ENCODE data around the gene SLC5A6. TPM values are rescaled to one million over a fixed set of nuclear protein-coding genes. Genes with fewer than 3 reads are reported as not detected.

The SLC5A6 gene
- 8.2 TPM for total RNA-seq
- 17.7 TPM for polyA plus RNA-seq

DNA sequence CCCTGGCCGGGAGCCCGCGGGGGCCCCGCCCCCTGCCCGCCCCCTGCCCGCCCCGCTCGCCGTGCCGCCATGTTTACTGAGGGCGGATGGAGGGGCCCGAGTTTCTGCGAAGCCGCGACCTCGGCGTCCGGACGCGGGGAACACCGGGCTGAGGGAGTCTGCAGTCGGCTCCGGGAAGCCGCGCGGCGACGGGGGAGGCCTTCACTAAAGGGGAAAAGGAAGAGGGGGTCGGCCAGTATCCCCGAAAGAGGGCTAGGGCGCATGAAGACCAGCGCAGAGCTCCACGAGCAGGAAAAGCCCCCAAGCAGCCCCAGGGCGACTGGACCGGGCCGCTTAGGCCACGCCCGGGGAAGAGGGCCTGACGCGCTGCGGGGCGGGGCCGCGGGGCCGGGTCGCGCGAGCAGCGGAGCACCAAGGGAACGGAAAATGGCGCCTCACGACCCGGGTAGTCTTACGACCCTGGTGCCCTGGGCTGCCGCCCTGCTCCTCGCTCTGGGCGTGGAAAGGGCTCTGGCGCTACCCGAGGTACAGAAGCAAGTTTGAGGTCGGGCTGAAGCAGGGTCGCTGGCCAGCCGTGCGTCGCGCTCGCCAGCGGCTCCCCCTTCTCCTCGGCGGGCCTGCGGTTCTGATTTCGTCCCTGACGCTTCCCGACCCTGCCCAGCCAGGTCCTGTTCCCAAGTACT is at the start of gene SLC5A6, which contains the start of gene ATRAID:
TSS of gene SLC5A6 (minus strand) at position 326 of the 683 bp plus-strand sequence. CDS start 4,618 bp downstream, outside the sequence.
TSS of gene ATRAID (plus strand) at position 99 of the 683 bp plus-strand sequence. CDS start at position 427, 328 bp downstream.
- Histone ChIP-seq H3K27ac (ENCODE audit: low read depth) (peak within 1 kb of the TSS; percentile 96), H3K36me3 (ENCODE audit: insufficient read depth) (no peaks in the 10 kb centered on the region)
- under 1% methylated on average over 73 of the region's 73 CpGs for WGBS

DNA sequence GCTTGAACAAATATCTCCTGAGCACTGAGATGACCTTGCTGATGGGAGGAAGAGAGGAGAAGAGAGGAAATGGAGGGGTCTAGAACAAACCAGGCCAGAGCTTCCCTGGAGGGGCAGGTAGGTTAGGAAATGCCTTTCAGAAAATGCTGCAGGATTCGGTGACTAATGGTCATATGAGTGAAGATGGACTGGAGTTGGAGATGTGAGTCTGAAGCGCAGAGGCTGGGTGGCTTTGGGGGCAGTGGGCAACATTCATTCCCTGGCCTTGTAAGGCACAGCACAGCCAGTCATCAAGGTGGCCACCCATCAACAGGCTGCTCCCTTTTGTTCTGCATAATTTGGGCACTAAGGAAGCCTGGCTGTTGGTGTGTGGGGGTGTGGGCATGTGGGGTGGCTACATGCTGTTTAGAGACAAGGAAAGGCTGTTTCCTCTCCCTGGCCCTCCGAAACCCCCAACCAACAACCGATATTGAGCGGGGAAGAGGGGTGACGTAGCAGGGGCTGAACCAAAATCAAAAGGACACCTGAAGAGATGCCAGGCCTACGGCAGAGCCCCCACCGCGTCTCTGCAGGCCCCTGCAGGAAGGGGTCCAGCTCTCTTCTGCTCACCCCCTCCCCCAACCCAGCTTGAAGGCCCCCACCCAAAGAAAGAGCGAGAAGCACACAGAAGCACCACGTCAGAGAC is 49.3 kb upstream of the SLC5A6 start:
- 43% methylated on average over 11 of the region's 11 CpGs for WGBS

More for the DNA sequence above, at the start of gene SLC5A6, which contains the start of gene ATRAID:
- Histone ChIP-seq H3K4me3 (ENCODE audit: low read depth, low read length) (peak within 1 kb of the TSS; percentile 68), H3K4me1 (ENCODE audit: insufficient read depth) (no peaks in the 10 kb centered on the region)
- DNase-seq (ENCODE audit: extremely low spot score), result peak; percentile 73

DNA sequence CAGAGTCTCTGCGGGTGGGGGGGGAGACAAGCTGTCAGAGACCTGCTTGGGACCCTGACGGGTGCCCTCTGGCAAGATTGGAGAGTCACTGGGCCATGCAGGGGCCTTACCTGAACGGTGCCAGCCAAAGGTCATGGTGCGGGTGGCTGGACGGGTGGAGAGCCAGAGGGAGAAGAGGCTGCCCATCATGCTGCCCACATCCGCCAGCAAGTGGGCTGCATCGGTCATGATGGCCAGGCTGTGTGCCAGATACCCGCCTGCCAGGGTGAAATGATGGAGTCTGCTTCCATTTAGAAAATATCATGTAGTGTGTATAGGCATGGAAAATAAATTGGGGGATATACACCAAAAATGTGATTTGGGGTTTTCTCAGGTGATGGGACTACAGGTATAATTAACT is 46.0 kb upstream of the SLC5A6 start:
- 88% methylated on average over 8 of the region's 8 CpGs for WGBS
- H3K4me3 ChIP-seq (ENCODE audit: low read depth, low read length), result no peak overlapping the region
- no peaks in the 10 kb centered on the region for H3K4me1 ChIP-seq (ENCODE audit: insufficient read depth)
- H3K27ac ChIP-seq (ENCODE audit: low read depth), result no peak overlapping the region
- H3K36me3 ChIP-seq (ENCODE audit: insufficient read depth), result no peaks in the 10 kb centered on the region
- no peak for DNase-seq (ENCODE audit: extremely low spot score)

More for the DNA sequence above, 49.3 kb upstream of the SLC5A6 start:
- Histone ChIP-seq H3K4me3 (ENCODE audit: low read depth, low read length) (no peak overlapping the region), H3K4me1 (ENCODE audit: insufficient read depth) (no peaks in the 10 kb centered on the region), H3K36me3 (ENCODE audit: insufficient read depth) (no peaks in the 10 kb centered on the region), H3K27ac (ENCODE audit: low read depth) (no peak overlapping the region)
- no peak for DNase-seq (ENCODE audit: extremely low spot score)

DNA sequence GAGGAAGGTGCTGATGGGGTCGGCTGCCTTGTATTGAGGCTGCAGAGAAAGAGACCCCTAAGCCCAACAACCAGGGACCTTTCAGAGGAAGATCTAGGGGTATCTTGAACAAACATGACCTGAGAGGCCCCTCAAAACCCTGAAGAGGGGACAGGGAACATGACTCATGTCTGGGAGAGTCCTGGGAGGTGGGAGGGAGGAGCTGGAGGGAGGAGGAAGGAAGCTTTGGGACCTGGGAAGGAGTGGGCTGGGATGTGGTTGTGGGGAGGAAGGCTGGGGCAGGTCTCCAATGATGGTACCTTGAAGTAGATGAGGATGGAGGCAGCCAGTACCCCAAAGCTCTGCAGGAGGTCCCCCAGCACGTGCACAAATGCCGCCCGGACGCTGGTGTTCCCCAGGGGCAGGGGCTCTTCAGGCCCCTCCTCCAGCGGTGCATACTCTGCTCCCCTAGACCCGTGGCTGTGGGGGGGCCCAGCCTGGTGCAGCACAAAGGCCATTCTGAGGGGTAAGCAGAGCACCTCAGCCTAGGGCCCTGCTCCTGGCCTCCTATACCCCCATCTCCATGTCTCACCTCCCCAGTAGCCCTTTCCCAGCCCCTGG is 44.9 kb upstream of the SLC5A6 start:
- Histone ChIP-seq H3K27ac (ENCODE audit: low read depth) (no peak overlapping the region), H3K36me3 (ENCODE audit: insufficient read depth) (no peaks in the 10 kb centered on the region), H3K4me3 (ENCODE audit: low read depth, low read length) (no peak overlapping the region), H3K4me1 (ENCODE audit: insufficient read depth) (no peaks in the 10 kb centered on the region)
- no peak for DNase-seq (ENCODE audit: extremely low spot score)
- WGBS, result 75% methylated on average over 7 of the region's 7 CpGs

DNA sequence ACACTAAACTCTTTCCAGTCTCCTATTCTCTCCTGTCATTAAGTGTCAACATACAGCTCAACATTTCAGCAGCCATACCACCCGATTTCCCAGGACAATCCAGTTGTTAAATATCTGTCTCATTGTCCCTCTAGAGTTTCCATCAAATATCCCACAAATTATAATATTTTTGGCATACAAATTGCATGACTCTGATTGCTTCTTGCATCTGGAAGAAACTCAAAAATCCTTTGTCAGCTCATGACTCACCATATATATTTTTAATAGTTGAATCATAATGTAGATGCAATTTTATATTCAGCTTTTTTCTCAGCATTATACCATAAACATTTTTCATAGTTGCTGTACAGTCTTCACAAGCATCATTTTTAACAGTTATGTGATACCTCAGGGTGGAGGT is 43.6 kb upstream of the SLC5A6 start:
- WGBS, result 31% methylated on average over 1 of the region's 1 CpG
- H3K4me1 ChIP-seq (ENCODE audit: insufficient read depth), result no peaks in the 10 kb centered on the region
- no peaks in the 10 kb centered on the region for H3K36me3 ChIP-seq (ENCODE audit: insufficient read depth)
- no peak overlapping the region for H3K27ac ChIP-seq (ENCODE audit: low read depth)
- no peak for DNase-seq (ENCODE audit: extremely low spot score)
- no peak overlapping the region for H3K4me3 ChIP-seq (ENCODE audit: low read depth, low read length)

DNA sequence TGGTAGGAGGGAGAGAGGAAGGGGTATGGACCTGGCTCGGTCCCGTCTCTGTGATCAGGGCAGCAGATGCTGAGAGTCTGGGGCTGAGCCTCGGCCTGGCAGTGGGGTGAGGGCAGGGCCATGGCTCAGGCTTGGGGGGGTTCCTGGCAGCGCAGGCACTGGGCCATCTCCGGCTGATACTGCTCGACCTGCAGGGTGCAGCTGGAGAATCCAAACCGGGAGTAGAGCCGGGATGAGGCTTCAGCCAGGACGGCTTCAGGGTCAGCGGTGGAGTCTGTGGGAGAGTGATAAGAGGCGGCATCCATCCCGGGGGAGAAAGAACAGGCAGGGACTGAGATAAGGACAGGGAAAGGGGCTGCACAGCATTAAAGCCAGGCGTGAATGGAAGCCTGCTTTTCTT is 43.1 kb upstream of the SLC5A6 start:
- no peak for DNase-seq (ENCODE audit: extremely low spot score)
- no peaks in the 10 kb centered on the region for H3K4me1 ChIP-seq (ENCODE audit: insufficient read depth)
- H3K36me3 ChIP-seq (ENCODE audit: insufficient read depth), result no peaks in the 10 kb centered on the region
- H3K27ac ChIP-seq (ENCODE audit: low read depth), result no peak overlapping the region
- WGBS, result 30% methylated on average over 13 of the region's 13 CpGs
- H3K4me3 ChIP-seq (ENCODE audit: low read depth, low read length), result no peak overlapping the region

DNA sequence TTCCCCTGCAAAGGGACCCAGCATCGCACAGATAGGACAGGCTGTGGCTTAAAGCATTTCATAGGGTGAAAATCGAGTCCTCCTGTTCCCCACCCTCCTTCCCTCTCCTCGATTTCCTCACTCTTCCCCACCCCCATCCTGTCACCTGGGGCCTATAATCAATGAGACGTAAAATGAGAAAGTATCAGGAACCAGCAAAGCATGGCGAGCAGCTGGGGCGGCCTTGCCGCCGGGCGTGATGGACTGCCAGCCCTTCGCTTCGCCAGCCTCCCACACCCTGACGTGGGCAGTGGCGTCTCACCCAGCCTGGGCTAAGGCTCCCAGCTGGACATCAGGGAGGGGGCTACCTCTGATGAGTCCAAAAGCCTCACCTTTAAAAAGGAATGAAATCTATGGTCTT is 39.7 kb upstream of the SLC5A6 start:
- Histone ChIP-seq H3K4me1 (ENCODE audit: insufficient read depth) (no peaks in the 10 kb centered on the region), H3K27ac (ENCODE audit: low read depth) (no peak overlapping the region), H3K4me3 (ENCODE audit: low read depth, low read length) (no peak overlapping the region), H3K36me3 (ENCODE audit: insufficient read depth) (no peaks in the 10 kb centered on the region)
- DNase-seq (ENCODE audit: extremely low spot score), result no peak
- WGBS, result 72% methylated on average over 13 of the region's 13 CpGs

DNA sequence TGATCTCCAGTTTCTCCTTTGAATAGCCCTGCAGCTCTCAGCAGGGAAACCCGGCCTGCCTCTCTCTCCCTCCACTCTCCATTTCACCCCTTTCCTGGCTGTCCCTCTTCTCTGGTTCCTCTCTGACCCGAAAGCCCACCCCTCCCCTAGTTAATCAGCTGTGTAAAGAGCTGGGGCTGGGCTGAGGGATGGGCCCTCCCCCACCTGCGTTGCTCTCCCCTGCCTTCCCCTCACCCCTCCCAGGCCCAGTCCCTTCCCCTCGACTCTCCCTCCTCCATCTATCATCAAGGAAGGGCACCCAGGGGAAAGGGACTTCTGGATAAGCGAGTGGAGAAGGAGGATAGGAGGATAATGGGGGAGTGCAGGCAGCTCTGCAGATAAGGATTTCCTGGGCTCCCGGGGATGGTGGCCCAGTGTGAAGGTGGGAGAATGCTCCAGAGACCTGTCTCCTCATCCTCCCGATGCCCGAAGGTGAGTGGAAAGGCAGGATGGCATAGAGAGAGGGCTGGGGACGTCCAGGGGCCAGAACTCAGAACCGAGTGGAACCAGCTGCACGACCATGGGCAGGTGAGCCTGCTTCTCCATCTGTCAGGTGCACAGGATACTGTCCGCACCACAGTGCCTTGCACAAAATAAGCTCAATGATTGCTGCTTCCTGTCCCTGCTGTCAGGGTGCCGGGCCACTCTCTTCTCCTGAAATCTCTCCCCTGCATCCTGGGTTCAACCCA is 38.7 kb upstream of the SLC5A6 start:
- H3K4me3 ChIP-seq (ENCODE audit: low read depth, low read length), result no peak overlapping the region
- WGBS, result 56% methylated on average over 13 of the region's 13 CpGs
- DNase-seq (ENCODE audit: extremely low spot score), result no peak
- no peak overlapping the region for H3K27ac ChIP-seq (ENCODE audit: low read depth)
- H3K36me3 ChIP-seq (ENCODE audit: insufficient read depth), result no peaks in the 10 kb centered on the region
- no peaks in the 10 kb centered on the region for H3K4me1 ChIP-seq (ENCODE audit: insufficient read depth)

DNA sequence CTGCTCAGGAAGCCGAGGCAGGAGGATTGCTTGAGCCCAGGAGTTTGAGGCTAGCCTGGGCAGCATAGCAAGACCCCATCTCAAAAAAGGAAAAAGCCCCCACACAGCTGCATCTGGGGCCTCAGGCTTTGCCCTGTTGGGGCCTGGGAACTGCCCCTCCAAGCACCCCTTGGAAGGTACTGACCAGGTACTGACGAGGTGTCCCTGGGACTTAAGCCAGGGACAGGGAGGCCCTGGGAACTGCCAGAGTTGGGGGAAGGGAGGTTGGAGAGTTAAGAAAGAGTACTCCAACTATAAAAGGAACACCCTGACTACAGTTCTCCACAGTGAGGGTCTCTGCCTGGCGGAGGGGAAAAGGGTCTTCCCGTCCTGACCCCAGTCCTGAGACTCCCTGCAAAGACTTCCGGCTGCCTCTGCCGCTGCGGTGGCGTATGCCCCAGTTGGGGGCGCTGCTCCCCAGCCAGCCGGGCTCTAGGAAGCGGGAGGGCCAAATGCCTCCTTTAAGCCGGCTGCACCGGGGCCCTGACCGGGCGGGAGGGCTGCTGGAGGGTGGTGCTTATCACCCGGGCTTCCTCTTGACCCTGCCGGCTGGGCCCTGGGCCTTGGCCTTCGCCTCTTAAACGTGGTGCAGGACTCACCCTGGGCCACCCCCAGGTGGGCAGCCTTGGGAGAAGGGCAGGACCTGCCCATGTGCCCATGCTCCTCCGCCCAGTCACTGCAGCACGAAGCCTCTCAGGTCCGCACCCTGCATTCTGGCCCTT is 38.0 kb upstream of the SLC5A6 start:
- Histone ChIP-seq H3K27ac (ENCODE audit: low read depth) (no peak overlapping the region), H3K4me3 (ENCODE audit: low read depth, low read length) (no peak overlapping the region), H3K36me3 (ENCODE audit: insufficient read depth) (no peaks in the 10 kb centered on the region), H3K4me1 (ENCODE audit: insufficient read depth) (no peaks in the 10 kb centered on the region)
- DNase-seq (ENCODE audit: extremely low spot score), result no peak
- WGBS, result 25% methylated on average over 22 of the region's 22 CpGs

DNA sequence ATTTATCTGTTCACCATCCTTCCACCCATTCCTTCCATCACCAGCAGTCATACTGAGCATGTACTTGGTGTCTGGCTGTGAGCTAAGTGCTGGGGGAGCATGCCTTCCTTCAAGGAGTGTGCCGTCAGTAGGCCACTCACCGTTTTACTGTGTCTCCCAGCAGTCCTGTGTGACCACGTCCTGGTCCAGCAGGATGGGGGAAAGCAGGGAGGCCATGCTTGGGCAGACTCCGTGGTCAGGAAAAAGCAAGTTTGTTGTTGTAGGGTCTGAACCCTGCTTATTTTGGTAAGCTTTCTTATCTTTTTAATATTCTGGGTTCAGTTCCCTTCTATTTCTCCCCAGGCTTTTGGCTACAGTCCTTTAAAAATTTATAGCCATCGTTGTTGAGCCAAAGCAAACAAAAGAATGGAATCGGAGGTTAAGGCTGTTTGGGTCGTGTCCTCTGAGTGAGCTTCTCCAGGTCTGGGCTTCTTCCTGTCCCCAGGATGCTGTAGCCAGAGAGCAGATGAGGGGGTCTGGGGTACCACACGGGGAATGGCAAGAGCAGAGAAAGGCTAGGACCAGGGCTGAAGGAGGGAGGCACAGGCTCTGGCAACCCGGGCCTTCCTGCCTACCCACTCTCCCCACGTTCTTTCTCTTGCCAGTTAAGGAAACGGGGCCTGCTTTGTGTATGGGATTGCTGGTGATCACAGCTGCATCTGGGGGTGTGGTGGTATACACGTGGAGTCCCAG is 37.3 kb upstream of the SLC5A6 start:
- WGBS, result 45% methylated on average over 12 of the region's 12 CpGs
- Histone ChIP-seq H3K27ac (ENCODE audit: low read depth) (no peak overlapping the region), H3K36me3 (ENCODE audit: insufficient read depth) (no peaks in the 10 kb centered on the region), H3K4me3 (ENCODE audit: low read depth, low read length) (no peak overlapping the region), H3K4me1 (ENCODE audit: insufficient read depth) (no peaks in the 10 kb centered on the region)
- DNase-seq (ENCODE audit: extremely low spot score), result no peak

DNA sequence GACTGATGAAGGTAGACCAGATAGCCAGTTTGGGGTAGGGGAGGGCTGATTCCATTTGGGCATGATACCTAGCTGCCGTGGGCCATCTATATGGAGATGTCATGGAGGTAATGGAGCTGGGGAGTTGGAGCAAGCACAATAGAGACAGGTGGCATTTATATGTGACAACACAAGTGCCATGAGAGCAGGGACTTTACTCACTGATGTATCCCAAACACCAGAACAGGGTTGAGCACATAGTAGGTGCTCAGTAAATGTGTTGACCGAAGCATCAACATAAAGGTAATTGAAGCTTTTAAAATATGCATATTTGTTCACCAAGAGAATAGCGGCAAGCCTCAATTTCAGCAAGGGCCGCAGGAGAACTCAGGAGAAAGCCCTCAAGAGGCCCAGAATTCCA is 35.8 kb upstream of the SLC5A6 start:
- no peak for DNase-seq (ENCODE audit: extremely low spot score)
- Histone ChIP-seq H3K27ac (ENCODE audit: low read depth) (no peak overlapping the region), H3K4me3 (ENCODE audit: low read depth, low read length) (no peak overlapping the region), H3K4me1 (ENCODE audit: insufficient read depth) (no peaks in the 10 kb centered on the region), H3K36me3 (ENCODE audit: insufficient read depth) (peaks cover 4% of the 10 kb centered on the region)
- 81% methylated on average over 4 of the region's 4 CpGs for WGBS

DNA sequence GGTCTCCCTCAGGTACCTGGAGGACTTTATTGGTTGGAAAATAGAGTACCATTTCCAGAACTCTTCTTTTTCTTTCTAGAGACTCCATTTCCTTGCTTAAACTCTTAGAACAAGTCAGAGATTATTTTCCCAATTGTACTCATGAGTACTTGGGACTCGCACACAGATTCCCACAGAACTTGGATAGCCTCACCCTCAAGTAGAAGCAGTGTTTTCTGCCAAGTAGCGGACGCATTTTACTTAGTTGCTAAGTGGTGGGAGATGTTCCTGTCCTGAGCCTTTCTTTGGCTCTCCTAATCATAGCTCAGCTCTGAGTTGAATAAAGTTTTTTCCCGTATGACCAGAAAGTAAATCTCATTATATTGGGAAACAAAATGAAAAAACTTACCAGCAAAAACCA is 33.6 kb upstream of the SLC5A6 start:
- 71% methylated on average over 4 of the region's 4 CpGs for WGBS
- no peak overlapping the region for H3K4me3 ChIP-seq (ENCODE audit: low read depth, low read length)
- H3K4me1 ChIP-seq (ENCODE audit: insufficient read depth), result no peaks in the 10 kb centered on the region
- no peak overlapping the region for H3K27ac ChIP-seq (ENCODE audit: low read depth)
- DNase-seq (ENCODE audit: extremely low spot score), result no peak
- H3K36me3 ChIP-seq (ENCODE audit: insufficient read depth), result peaks cover 4% of the 10 kb centered on the region
